Trophoblast cell (in vitro differentiated cells and primary cell): ENCODE results near the gene TIMM23B.
"Not testable (repeated sequence)": the region's sequence is repeated elsewhere in the genome, so short reads cannot be mapped to it uniquely, and the experiment has no call there.

Experiments
- DNase-seq, 2 donors: peaks; one replicate each; pipeline ENCODE4 v3.0.0-alpha.2; 2016
- H2AFZ ChIP-seq: 2 replicates; pipeline ENCODE4 v1.6.1; 2013; ENCODE audit warnings: low read length, moderate library complexity, mild to moderate bottlenecking; ENCODE audit not compliant: insufficient read depth, poor library complexity
- H2AK5ac ChIP-seq: 2 replicates; pipeline ENCODE4 v1.6.1; 2013; ENCODE audit warnings: mild to moderate bottlenecking, low read length
- H2BK120ac ChIP-seq: 2 replicates; pipeline ENCODE4 v1.6.1; 2013; ENCODE audit warnings: low read length, mild to moderate bottlenecking, moderate library complexity; ENCODE audit not compliant: insufficient read depth, poor library complexity
- H2BK12ac ChIP-seq: 2 replicates; pipeline ENCODE4 v1.6.1; 2013; ENCODE audit warnings: mild to moderate bottlenecking, low read length, moderate library complexity
- H2BK5ac ChIP-seq: 2 replicates; pipeline ENCODE4 v1.6.1; 2013; ENCODE audit warnings: low read length, low read depth, moderate library complexity, mild to moderate bottlenecking; ENCODE audit not compliant: poor library complexity
- H3K14ac ChIP-seq: 2 replicates; pipeline ENCODE4 v1.6.1; 2013; ENCODE audit warnings: mild to moderate bottlenecking, low read length
- H3K18ac ChIP-seq: 2 replicates; pipeline ENCODE4 v1.6.1; 2013; ENCODE audit warnings: mild to moderate bottlenecking, low read length
- H3K23ac ChIP-seq: 2 replicates; pipeline ENCODE4 v1.6.1; 2013; ENCODE audit warnings: low read length
- H3K27ac ChIP-seq: 2 replicates; pipeline ENCODE4 v1.5.1; 2013; ENCODE audit warnings: low read depth, mild to moderate bottlenecking, inconsistent platforms, low read length, moderate library complexity
- H3K27me3 ChIP-seq: 2 replicates; pipeline ENCODE4 v1.6.1; 2013; ENCODE audit warnings: inconsistent platforms, mild to moderate bottlenecking, low read length, moderate library complexity; ENCODE audit not compliant: insufficient read depth
- H3K36me3 ChIP-seq, 2 experiments: 1 replicate in 1 of 2; 2 replicates in 1 of 2; pipeline ENCODE4 v1.6.1; 2013; ENCODE audit warnings: low read length in 2 of 2, mild to moderate bottlenecking in 2 of 2, moderate library complexity in 1 of 2; ENCODE audit not compliant: insufficient read depth in 2 of 2, control insufficient read depth in 1 of 2
- H3K4ac ChIP-seq: 2 replicates; pipeline ENCODE4 v1.6.1; 2013; ENCODE audit warnings: low read depth, mild to moderate bottlenecking, low read length, moderate library complexity
- H3K4me1 ChIP-seq, 2 experiments: 1 replicate in 1 of 2; 2 replicates in 1 of 2; pipeline ENCODE4 v1.6.1; 2013; ENCODE audit warnings: low read length in 2 of 2, mild to moderate bottlenecking in 2 of 2, moderate library complexity in 1 of 2; ENCODE audit not compliant: insufficient read depth in 2 of 2, control insufficient read depth in 1 of 2
- H3K4me2 ChIP-seq: 2 replicates; pipeline ENCODE4 v1.6.1; 2013; ENCODE audit warnings: inconsistent platforms, mild to moderate bottlenecking, low read length, moderate library complexity
- H3K4me3 ChIP-seq: 2 replicates; pipeline ENCODE4 v1.5.1; 2013; ENCODE audit warnings: mild to moderate bottlenecking, low read depth, low read length, inconsistent platforms
- H3K79me1 ChIP-seq: one replicate; pipeline ENCODE4 v1.6.1; 2013; ENCODE audit warnings: low read length
- H3K79me2 ChIP-seq: 2 replicates; pipeline ENCODE4 v1.6.1; 2013; ENCODE audit warnings: low read length, mild to moderate bottlenecking; ENCODE audit not compliant: control insufficient read depth, insufficient read depth, poor library complexity
- H3K9ac ChIP-seq: 2 replicates; pipeline ENCODE4 v1.6.1; 2013; ENCODE audit warnings: mild to moderate bottlenecking, low read length
- H3K9me3 ChIP-seq: 2 replicates; pipeline ENCODE4 v1.6.1; 2013; ENCODE audit warnings: low read depth, mild to moderate bottlenecking, control low read depth, inconsistent platforms, low read length; ENCODE audit not compliant: insufficient read depth
- H4K12ac ChIP-seq: 2 replicates; pipeline ENCODE4 v1.6.1; 2013; ENCODE audit warnings: low read depth, mild to moderate bottlenecking, low read length, moderate library complexity
- H4K8ac ChIP-seq: 2 replicates; pipeline ENCODE4 v1.6.1; 2013; ENCODE audit warnings: low read depth, mild to moderate bottlenecking, low read length, moderate library complexity
- H4K91ac ChIP-seq: one replicate; pipeline ENCODE4 v1.6.1; 2013; ENCODE audit warnings: low read depth, mild to moderate bottlenecking, low read length, moderate library complexity
- WGBS: extraction: QIAGEN DNeasy Blood & Tissue Kit; methylation state at CpG from one replicate; pipeline ENCODE4 v1.1.7; 2013; ENCODE audit warnings: missing lambda C conversion rate; ENCODE audit not compliant: insufficient read length, insufficient coverage; ENCODE audit errors: extremely low coverage; 5-methylcytosine and 5-hydroxymethylcytosine counted together

Gene TIMM23B

GRCh38 chr10:49952006-49952405, 10.2 kb downstream of the TIMM23B start:
- not testable (repeated sequence) for H4K91ac ChIP-seq, H3K18ac ChIP-seq, H3K79me1 ChIP-seq, H2BK12ac ChIP-seq, DNase-seq, H3K4me2 ChIP-seq, H4K8ac ChIP-seq, H2AFZ ChIP-seq, H3K9me3 ChIP-seq, H3K79me2 ChIP-seq, H3K23ac ChIP-seq, H3K4me1 ChIP-seq, H3K9ac ChIP-seq, H2BK5ac ChIP-seq, H2BK120ac ChIP-seq, H2AK5ac ChIP-seq, H3K4ac ChIP-seq, H3K14ac ChIP-seq, H3K4me3 ChIP-seq, H3K27ac ChIP-seq, H3K36me3 ChIP-seq, H3K27me3 ChIP-seq, H4K12ac ChIP-seq
- no CpG with 5 or more reads among the region's 3 CpGs for WGBS

- not testable (repeated sequence) for H3K27ac ChIP-seq, H3K9ac ChIP-seq, H2AK5ac ChIP-seq, H4K12ac ChIP-seq, H3K14ac ChIP-seq, H3K4ac ChIP-seq, H3K23ac ChIP-seq, H3K18ac ChIP-seq, H3K79me2 ChIP-seq, H3K36me3 ChIP-seq, H3K27me3 ChIP-seq, H2BK12ac ChIP-seq, DNase-seq, H3K79me1 ChIP-seq, H3K4me2 ChIP-seq, H3K4me1 ChIP-seq, H4K91ac ChIP-seq, H4K8ac ChIP-seq, H2AFZ ChIP-seq, H2BK120ac ChIP-seq, H3K9me3 ChIP-seq, H3K4me3 ChIP-seq, H2BK5ac ChIP-seq
- no CpG with 5 or more reads among the region's 3 CpGs for WGBS
Measured at GRCh38 chr10:49953122-49953521, 11.3 kb downstream of the TIMM23B start.

DNA sequence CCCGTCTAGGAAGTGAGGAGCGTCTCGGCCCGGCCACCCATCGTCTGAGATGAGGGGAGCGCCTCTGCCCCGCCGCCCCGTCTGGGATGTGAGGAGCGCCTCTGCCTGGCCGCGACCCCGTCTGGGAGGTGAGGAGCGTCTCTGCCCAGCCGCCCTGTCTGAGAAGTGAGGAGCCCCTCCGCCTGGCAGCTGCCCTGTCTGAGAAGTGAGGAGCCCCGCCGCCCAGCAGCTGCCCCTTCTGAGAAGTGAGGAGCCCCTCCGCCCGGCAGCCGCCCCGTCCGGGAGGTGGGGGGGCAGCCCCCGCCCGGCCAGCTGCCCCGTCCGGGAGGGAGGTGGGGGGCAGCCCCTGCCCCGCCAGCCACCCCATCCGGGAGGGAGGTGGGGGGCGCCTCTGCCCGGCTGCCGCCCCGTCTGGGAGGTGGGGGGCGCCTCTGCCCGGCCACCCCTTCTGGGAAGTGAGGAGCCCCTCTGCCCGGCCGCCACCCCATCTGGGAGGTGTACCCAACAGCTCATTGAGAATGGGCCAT, 28.5 kb downstream of the TIMM23B start:
- no CpG with 5 or more reads among the region's 37 CpGs for WGBS
- H3K4me1 ChIP-seq, H4K12ac ChIP-seq, H3K9me3 ChIP-seq, H2BK5ac ChIP-seq, H2BK120ac ChIP-seq, H3K79me2 ChIP-seq, H3K4me3 ChIP-seq, H2AFZ ChIP-seq, H3K4me2 ChIP-seq, H3K14ac ChIP-seq, H3K79me1 ChIP-seq, H4K91ac ChIP-seq, DNase-seq, H4K8ac ChIP-seq, H3K27me3 ChIP-seq, H3K23ac ChIP-seq, H3K36me3 ChIP-seq, H2AK5ac ChIP-seq, H3K27ac ChIP-seq, H2BK12ac ChIP-seq, H3K9ac ChIP-seq, H3K4ac ChIP-seq, H3K18ac ChIP-seq: not testable (repeated sequence)

- not testable (repeated sequence) for H2AFZ ChIP-seq, H3K27me3 ChIP-seq, H3K9me3 ChIP-seq, H3K14ac ChIP-seq, H2BK12ac ChIP-seq, H3K27ac ChIP-seq, H2BK5ac ChIP-seq, H3K36me3 ChIP-seq, H3K23ac ChIP-seq, H2BK120ac ChIP-seq, H3K79me2 ChIP-seq, H3K9ac ChIP-seq, H3K4ac ChIP-seq, H2AK5ac ChIP-seq, H3K4me1 ChIP-seq, H3K18ac ChIP-seq, H4K8ac ChIP-seq, H4K91ac ChIP-seq, H3K4me3 ChIP-seq, H3K4me2 ChIP-seq, H4K12ac ChIP-seq, H3K79me1 ChIP-seq, DNase-seq
- whole genome bisulfite sequencing: no CpG with 5 or more reads among the region's 2 CpGs
Measured at GRCh38 chr10:49971466-49971865, 29.6 kb downstream of the TIMM23B start.
